Naive B cell (primary cell): ENCODE results near the gene IL18. TPM values are rescaled to one million over a fixed set of nuclear protein-coding genes. Genes with fewer than 3 reads are reported as not detected.
"Not testable (repeated sequence)": the region's sequence is repeated elsewhere in the genome, so short reads cannot be mapped to it uniquely, and the experiment has no call there.

Experiments
- ATAC-seq, 2 donors: fragments of 150-1000 bp; cut with Tn5 transposase; 2 replicates each; pipeline ENCODE4 v1.10.0; 2021; ENCODE audit warnings: low read depth in 2 of 2, mild to moderate bottlenecking in 2 of 2, moderate library complexity in 2 of 2
- DNase-seq: peaks from one replicate; pipeline ENCODE4 v3.0.0; 2022
- H3K27ac Mint-ChIP-seq, 6 donors: one replicate each; pipeline ENCODE4 v1.8.0; 2020 to 2022; ENCODE audit warnings: mild to moderate bottlenecking in 6 of 6, mixed read lengths in 6 of 6, moderate library complexity in 5 of 6, inconsistent platforms in 2 of 6
- H3K27me3 Mint-ChIP-seq, 3 donors: one replicate each; pipeline ENCODE4 v1.8.0; 2021 to 2022; ENCODE audit warnings: mixed read lengths in 3 of 3, mild to moderate bottlenecking in 1 of 3
- H3K36me3 Mint-ChIP-seq, 2 donors: one replicate each; pipeline ENCODE4 v1.8.0; 2020 to 2022; ENCODE audit warnings: mixed read lengths in 2 of 2, inconsistent platforms in 1 of 2, mild to moderate bottlenecking in 1 of 2
- H3K4me1 Mint-ChIP-seq, 3 donors: one replicate each; pipeline ENCODE4 v1.8.0; 2020 to 2022; ENCODE audit warnings: mixed read lengths in 3 of 3, inconsistent platforms in 1 of 3, mild to moderate bottlenecking in 1 of 3, moderate library complexity in 1 of 3
- H3K4me3 Mint-ChIP-seq, 8 donors: one replicate each; pipeline ENCODE4 v1.8.0; 2020 to 2022; ENCODE audit warnings: mild to moderate bottlenecking in 8 of 8, mixed read lengths in 8 of 8, moderate library complexity in 8 of 8, inconsistent platforms in 2 of 8
- H3K9me3 Mint-ChIP-seq, 7 donors: one replicate each; pipeline ENCODE4 v1.8.0; 2020 to 2022; ENCODE audit warnings: mixed read lengths in 7 of 7, mild to moderate bottlenecking in 5 of 7, inconsistent platforms in 2 of 7, moderate library complexity in 1 of 7
- polyA plus RNA-seq, 6 donors: library from polyadenylated mRNA; unstranded; fragments of 300-500 nt; fragmentation: Illumina TruSeq; gene quantifications; one replicate each; pipeline ENCODE4 v1.2.3, GENCODE V29; 2021; ENCODE audit warnings: low read depth in 6 of 6

IL18 gene
- polyA plus RNA-seq, 6 donors from 2014 or later, result 0.48 to 1.7 (median 1.1) TPM; not detected in 2

GRCh38 chr11:112097734-112098528 lies 66.0 kb downstream of the IL18 start:
- peaks cover 15 to 18% of the 10 kb centered on the region in 2 donors for H3K36me3 Mint-ChIP-seq
- no peaks in the 10 kb centered on the region for H3K9me3 Mint-ChIP-seq
- H3K27ac Mint-ChIP-seq, result peak overlapping the region in 2 of 6 donors; percentile 4 to 49
- H3K4me1 Mint-ChIP-seq, result peaks cover 0 to 4% (median 0%) of the 10 kb centered on the region in 3 donors
- H3K4me3 Mint-ChIP-seq, result no peak overlapping the region
- no peaks in the 10 kb centered on the region for H3K27me3 Mint-ChIP-seq
- no peak for ATAC-seq
- DNase-seq, result no peak

- Mint-ChIP-seq H3K27me3 (no peaks in the 10 kb centered on the region), H3K4me1 (peaks cover 0 to 9% (median 4%) of the 10 kb centered on the region in 3 donors), H3K27ac (no peak overlapping the region), H3K36me3 (peaks cover 27 to 33% of the 10 kb centered on the region in 2 donors), H3K9me3 (no peaks in the 10 kb centered on the region), H3K4me3 (no peak overlapping the region)
- ATAC-seq (no peak), DNase-seq (no peak)
These were observed 67.7 kb downstream of the IL18 start for GRCh38 chr11:112096194-112096593.

DNA sequence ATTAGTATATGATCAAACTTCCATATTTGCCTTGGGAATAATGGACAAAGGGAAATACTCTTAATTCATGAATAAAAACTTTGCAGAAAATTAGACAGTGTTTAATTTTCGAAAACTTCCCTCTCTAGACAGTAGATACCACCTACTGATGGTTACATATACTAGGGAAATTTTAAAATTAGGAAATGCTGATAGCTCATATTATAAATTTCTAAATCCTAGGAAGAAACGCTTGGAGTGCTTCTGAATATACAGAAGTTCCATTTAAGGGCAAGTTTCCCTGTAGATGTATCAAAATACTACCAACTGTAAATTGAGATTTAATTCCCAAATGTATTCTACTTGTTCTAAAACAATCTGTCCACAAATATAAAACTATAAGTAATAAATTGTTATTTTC lies 68.6 kb downstream of the IL18 start:
- not testable (repeated sequence) for H3K27ac Mint-ChIP-seq, H3K4me1 Mint-ChIP-seq, H3K9me3 Mint-ChIP-seq, ATAC-seq, H3K4me3 Mint-ChIP-seq, H3K27me3 Mint-ChIP-seq, DNase-seq
- H3K36me3 Mint-ChIP-seq, result peaks cover 30 to 37% of the 10 kb centered on the region in 2 donors

Other genes with a start within 250 kb of the IL18 start
- gene C11orf52, start 245.2 kb downstream of the IL18 start, polyA plus RNA-seq, result not detected
- under 1 TPM in 3 of 6 donors, not detected in 3; 0.11 to 0.43 (median 0.13) TPM for gene DIXDC1, start 226.8 kb downstream of the IL18 start, polyA plus RNA-seq
- gene DLAT, start 138.7 kb downstream of the IL18 start, polyA plus RNA-seq, result 10 to 100 TPM; 24.6 to 38.8 (median 28.0) TPM
- not detected for gene PIH1D2, start 90.1 kb downstream of the IL18 start, polyA plus RNA-seq
- gene NKAPD1, start 89.8 kb downstream of the IL18 start, polyA plus RNA-seq, result 10 to 100 TPM in 4 of 6 donors, 1 to 10 TPM in 2; 3.7 to 18.6 (median 10.7) TPM
- 10 to 100 TPM; 47.0 to 77.1 (median 53.3) TPM for gene TIMM8B, start 77.3 kb downstream of the IL18 start, polyA plus RNA-seq
- 100 to 1,000 TPM; 140 to 196 (median 168) TPM for gene SDHD, start 77.2 kb downstream of the IL18 start, polyA plus RNA-seq
- under 1 TPM in 1 of 6 donors, not detected in 5; 0.65 TPM for gene TEX12, start 3.3 kb upstream of the IL18 start, polyA plus RNA-seq
- 1 to 10 TPM in 1 of 6 donors, under 1 TPM in 1, not detected in 4; 0.57 to 1.2 TPM for gene BCO2, start 11.4 kb upstream of the IL18 start, polyA plus RNA-seq
- gene PTS, start 62.3 kb upstream of the IL18 start, polyA plus RNA-seq, result 10 to 100 TPM; 15.6 to 26.5 (median 22.7) TPM
- under 1 TPM in 1 of 6 donors, not detected in 5; 0.98 TPM for gene PLET1, start 96.8 kb upstream of the IL18 start, polyA plus RNA-seq